DND-41 (cell line): ENCODE data around the gene CEMIP.

ENCODE experiments used
- ATAC-seq: fragments of 200-7000 bp; cut with Tn5 transposase; 3 replicates; pipeline ENCODE4 v1.9.1; 2021; ENCODE audit warnings: low read depth; ENCODE audit not compliant: insufficient read depth
- DNase-seq: peaks from one replicate; pipeline ENCODE4 v3.0.0-alpha.2; 2020
- H2AFZ ChIP-seq: 2 replicates; pipeline ENCODE4 v1.6.0; 2012; ENCODE audit warnings: low read depth, low read length
- H3K27ac ChIP-seq: 2 replicates; pipeline ENCODE4 v1.5.1; 2012; ENCODE audit warnings: low read length, inconsistent platforms
- H3K27me3 ChIP-seq: fragments of 200-600 bp; sonication (generic); 2 replicates; pipeline ENCODE4 v1.6.0; 2012; ENCODE audit warnings: low read length, mild to moderate bottlenecking, inconsistent platforms; ENCODE audit not compliant: insufficient read depth, poor library complexity
- H3K36me3 ChIP-seq: 2 replicates; pipeline ENCODE4 v1.5.1; 2012; ENCODE audit warnings: low read length, inconsistent platforms; ENCODE audit not compliant: insufficient read depth
- H3K4me1 ChIP-seq: 2 replicates; pipeline ENCODE4 v1.5.1; 2012; ENCODE audit warnings: mild to moderate bottlenecking, low read length; ENCODE audit not compliant: insufficient read depth
- H3K4me2 ChIP-seq: 2 replicates; pipeline ENCODE4 v1.6.0; 2012; ENCODE audit warnings: mild to moderate bottlenecking, moderate library complexity, low read length, inconsistent platforms; ENCODE audit not compliant: insufficient read depth
- H3K4me3 ChIP-seq, 2 experiments: fragments of 200-600 bp in 1 of 2; shearing (Covaris generic) in 1 of 2; 2 replicates each; pipeline ENCODE4 v1.5.1; 2012 to 2016; ENCODE audit warnings: inconsistent platforms in 2 of 2, low read length in 2 of 2, mild to moderate bottlenecking in 2 of 2, low read depth in 1 of 2, moderate library complexity in 1 of 2
- H3K79me2 ChIP-seq: 2 replicates; pipeline ENCODE4 v1.6.0; 2012; ENCODE audit warnings: low read length, inconsistent platforms; ENCODE audit not compliant: insufficient read depth
- H3K9ac ChIP-seq: 2 replicates; pipeline ENCODE4 v1.6.0; 2012; ENCODE audit warnings: low read depth, mild to moderate bottlenecking, inconsistent platforms, low read length, moderate library complexity
- H3K9me3 ChIP-seq: 2 replicates; pipeline ENCODE4 v1.5.1; 2012; ENCODE audit warnings: low read length, moderate library complexity, mild to moderate bottlenecking, inconsistent platforms; ENCODE audit not compliant: insufficient read depth, severe bottlenecking
- H4K20me1 ChIP-seq: 2 replicates; pipeline ENCODE4 v1.6.0; 2012; ENCODE audit warnings: low read length; ENCODE audit not compliant: insufficient read depth
- CTCF ChIP-seq: IDR thresholded peaks from 2 replicates; pipeline ENCODE4 v1.5.1; 2012; ENCODE audit warnings: borderline replicate concordance, low read length, moderate library complexity, mild to moderate bottlenecking; ENCODE audit not compliant: poor library complexity, severe bottlenecking; ENCODE audit errors: extremely low read depth
- EZH2 ChIP-seq: IDR thresholded peaks from 3 replicates; pipeline ENCODE4 v1.6.1; 2012; ENCODE audit warnings: borderline replicate concordance, low read depth, mild to moderate bottlenecking, moderate library complexity, low read length, inconsistent platforms; ENCODE audit not compliant: severe bottlenecking

Gene CEMIP

GRCh38 chr15:80823120-80823519, 44.0 kb downstream of the CEMIP start:
- Histone ChIP-seq H3K27me3 (no peaks in the 10 kb centered on the region), H3K4me1 (no peaks in the 10 kb centered on the region), H3K79me2 (no peaks in the 10 kb centered on the region), H3K9me3 (no peaks in the 10 kb centered on the region), H4K20me1 (no peaks in the 10 kb centered on the region), H2AFZ (no peak overlapping the region), H3K4me2 (no peak overlapping the region), H3K27ac (no peak overlapping the region), H3K4me3 (no peak overlapping the region), H3K36me3 (no peaks in the 10 kb centered on the region), H3K9ac (no peak overlapping the region)
- TF ChIP-seq EZH2: no peak
- no peak for TF ChIP-seq CTCF
- DNase-seq: no peak
- no peak for ATAC-seq

- H3K79me2 ChIP-seq: no peaks in the 10 kb centered on the region
- H4K20me1 ChIP-seq: no peaks in the 10 kb centered on the region
- H3K4me2 ChIP-seq: no peak overlapping the region
- no peak overlapping the region for H2AFZ ChIP-seq
- no peaks in the 10 kb centered on the region for H3K36me3 ChIP-seq
- no peak overlapping the region for H3K9ac ChIP-seq
- H3K27ac ChIP-seq: no peak overlapping the region
- TF ChIP-seq CTCF: no peak
- TF ChIP-seq EZH2: no peak
- ATAC-seq (no peak), DNase-seq (no peak)
- no peak overlapping the region for H3K4me3 ChIP-seq
- H3K27me3 ChIP-seq: no peaks in the 10 kb centered on the region
- H3K9me3 ChIP-seq: no peaks in the 10 kb centered on the region
- H3K4me1 ChIP-seq: no peaks in the 10 kb centered on the region
These were observed 44.8 kb downstream of the CEMIP start for GRCh38 chr15:80823995-80824394.

GRCh38 chr15:80825361-80826030, 46.3 kb downstream of the CEMIP start:
- Histone ChIP-seq H3K27me3 (no peaks in the 10 kb centered on the region), H3K4me3 (no peak overlapping the region), H2AFZ (no peak overlapping the region), H3K36me3 (no peaks in the 10 kb centered on the region), H3K4me2 (no peak overlapping the region), H3K79me2 (no peaks in the 10 kb centered on the region), H4K20me1 (no peaks in the 10 kb centered on the region), H3K27ac (no peak overlapping the region), H3K9me3 (no peaks in the 10 kb centered on the region), H3K9ac (no peak overlapping the region), H3K4me1 (no peaks in the 10 kb centered on the region)
- no peak for ATAC-seq
- no peak for DNase-seq
- TF ChIP-seq CTCF (no peak), EZH2 (no peak)
